CD4-positive, alpha-beta T cell treated with Interferon gamma for 1 hour (primary cell): Measurements from ENCODE around the gene PRKCA.
"Not testable (repeated sequence)": the region's sequence is repeated elsewhere in the genome, so short reads cannot be mapped to it uniquely, and the experiment has no call there.

Experiments used
- DNase-seq: peaks from one replicate; pipeline ENCODE4 v3.0.0-alpha.2; 2020

Gene PRKCA

DNA sequence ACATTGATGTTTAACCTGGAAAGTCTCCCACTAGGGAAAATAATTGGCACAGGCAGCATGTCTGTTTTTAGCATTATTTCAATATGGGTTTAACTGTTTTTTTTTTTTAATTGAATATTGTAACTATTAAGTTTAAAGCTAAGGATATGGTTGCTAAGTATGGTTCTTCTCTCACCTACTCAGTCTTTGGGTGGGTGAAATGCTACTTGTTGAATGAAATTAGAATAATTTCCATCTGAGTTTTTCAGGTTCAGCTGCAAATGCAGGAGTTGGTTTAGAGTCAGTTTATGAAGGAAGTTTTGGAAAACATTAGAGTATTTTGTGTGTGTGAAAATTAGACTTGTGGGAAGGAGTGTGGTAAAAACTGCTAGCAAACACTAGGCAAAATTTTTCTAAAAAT is 93.5 kb downstream of the PRKCA start:
- DNase-seq = no peak

DNA sequence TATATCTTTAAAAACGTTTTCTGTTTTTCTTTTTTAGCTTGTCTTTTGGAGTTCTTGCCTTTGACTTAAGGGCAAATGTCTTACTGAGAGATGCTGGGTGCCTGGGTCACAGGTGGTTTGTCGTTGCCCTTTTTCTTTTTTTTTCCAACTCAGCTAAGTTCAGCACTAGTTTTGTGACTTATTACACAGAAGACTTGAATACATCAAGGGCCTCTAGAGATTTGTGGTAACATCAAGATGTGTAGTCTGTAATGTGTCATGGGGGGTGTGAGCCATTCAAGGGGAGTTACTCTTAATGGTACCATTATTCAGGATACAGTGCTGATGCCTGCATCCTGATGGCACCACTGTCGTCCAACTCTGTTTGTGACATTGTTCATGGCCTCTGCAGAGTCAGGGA is 95.1 kb downstream of the PRKCA start:
- DNase-seq = no peak

DNA sequence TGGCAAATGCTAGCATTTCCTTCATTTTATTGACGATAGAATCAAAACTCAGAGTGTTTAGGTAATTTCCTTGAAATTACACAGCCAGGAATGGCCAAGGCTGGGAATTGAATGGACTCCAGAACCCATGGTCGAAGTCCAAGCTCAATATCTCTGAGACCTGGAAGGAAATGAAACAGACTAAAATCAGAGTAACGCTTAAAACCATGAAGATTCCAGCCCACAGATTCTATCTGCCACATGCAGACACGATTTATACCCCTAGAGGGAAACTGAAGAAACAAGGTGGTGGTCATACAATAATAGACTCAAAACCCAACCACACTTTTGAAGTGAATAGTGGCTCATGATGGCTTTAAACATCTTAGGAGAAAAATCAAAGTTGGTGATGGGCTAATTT is 95.6 kb downstream of the PRKCA start:
- DNase-seq = no peak

DNA sequence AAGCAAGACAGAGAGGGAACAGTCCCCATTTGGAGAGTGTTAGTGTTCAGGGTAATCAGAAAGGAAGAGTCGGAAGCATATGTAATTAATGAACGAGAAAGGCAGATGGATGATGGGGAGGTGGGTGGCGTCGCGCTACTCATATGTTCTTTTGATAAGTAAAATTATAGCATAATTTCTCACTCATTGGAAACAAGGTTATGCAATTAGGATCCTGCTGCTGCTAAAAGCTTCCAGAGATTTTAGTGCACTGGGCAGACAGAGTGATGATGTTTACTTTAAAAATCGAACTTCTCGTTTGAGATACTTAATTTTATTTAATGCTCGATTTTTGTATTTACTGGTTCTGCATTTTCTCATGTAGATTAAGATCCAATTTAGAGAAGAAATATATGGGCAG is 96.2 kb downstream of the PRKCA start:
- DNase-seq = no peak

DNA sequence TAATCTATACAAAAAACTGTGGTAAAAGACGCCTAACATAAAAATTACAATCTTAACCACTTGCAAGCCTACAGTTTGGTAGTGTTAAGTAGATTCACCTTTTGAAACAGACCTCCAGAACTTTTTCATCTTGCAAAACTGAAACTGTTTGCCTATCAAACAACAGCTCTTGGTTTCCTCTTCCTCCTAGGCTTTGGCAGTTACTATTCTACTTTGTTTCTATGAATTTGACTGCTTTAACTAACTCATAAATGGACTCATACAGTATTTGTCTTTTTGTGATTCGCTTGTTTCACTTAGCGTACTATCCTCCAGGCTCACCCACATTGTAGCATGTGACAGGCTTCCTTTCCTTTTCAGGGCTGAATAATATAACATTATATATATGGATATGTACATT is 97.0 kb downstream of the PRKCA start:
- DNase-seq = no peak

DNA sequence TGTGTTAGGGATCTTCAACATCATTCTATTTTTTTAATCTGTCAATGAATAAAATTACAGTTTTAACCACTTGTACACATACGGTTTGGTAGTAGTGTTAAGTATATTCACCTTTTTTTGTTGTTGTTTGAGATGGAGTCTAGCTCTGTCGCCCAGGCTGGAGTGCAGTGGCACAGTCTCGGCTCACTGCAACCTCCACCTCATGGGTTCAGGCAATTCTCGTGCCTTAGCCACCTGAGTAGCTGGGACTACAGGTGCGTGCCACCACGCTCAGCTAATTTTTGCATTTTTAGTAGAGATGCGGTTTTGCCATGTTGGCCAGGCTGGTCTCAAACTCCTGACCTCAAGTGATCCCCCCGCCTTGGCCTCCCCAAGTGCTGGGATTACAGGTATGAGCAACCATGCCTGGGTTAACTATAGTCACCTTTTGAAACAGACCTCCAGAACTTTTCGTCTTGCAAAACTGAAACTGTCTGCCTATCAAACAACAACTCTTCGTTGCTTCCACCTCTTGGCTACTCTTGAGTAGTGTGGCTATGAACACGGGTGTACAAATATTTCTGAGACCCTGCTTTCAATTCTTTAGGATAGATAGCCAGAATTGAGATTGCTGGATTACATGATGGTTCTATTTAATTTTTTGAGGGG is 97.8 kb downstream of the PRKCA start:
- not testable (repeated sequence) for DNase-seq

DNA sequence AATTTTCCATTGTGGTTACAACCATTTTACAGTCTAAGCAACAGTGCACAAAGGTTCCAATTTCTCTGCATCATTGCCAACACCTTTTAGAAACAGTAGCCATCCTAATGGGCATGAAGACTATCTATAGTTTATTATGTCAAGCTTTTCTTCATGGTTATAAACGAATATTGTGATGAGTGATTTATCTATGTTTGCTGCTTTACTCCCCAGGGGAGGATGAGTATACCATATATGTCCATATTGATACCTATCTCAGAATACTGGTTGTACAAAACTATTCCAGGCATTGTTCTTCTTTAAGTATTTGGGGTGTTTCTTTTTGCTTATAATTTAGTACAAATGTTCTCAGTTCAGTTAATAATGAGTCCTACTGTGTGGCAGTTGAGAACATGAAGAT is 98.3 kb downstream of the PRKCA start:
- DNase-seq = no peak

DNA sequence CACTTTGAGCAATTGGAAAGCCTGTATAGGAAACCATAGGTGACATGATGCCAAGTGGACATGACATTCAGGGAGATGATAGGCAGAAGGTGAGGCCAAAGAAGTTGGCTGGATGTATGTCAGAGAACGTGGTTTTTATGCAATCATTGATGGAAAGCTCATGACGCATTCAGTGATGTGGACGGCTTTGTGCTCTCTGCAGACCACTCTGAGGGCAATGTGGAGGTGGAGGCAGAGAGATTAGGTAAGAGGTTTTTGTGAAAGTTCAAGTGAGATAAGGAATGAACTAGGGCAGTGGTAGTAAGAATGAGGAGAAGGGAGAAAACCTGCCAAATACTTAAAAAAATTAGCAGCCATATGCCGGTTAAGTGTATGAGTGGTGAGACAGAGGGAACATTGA is 99.0 kb downstream of the PRKCA start:
- no peak for DNase-seq

DNA sequence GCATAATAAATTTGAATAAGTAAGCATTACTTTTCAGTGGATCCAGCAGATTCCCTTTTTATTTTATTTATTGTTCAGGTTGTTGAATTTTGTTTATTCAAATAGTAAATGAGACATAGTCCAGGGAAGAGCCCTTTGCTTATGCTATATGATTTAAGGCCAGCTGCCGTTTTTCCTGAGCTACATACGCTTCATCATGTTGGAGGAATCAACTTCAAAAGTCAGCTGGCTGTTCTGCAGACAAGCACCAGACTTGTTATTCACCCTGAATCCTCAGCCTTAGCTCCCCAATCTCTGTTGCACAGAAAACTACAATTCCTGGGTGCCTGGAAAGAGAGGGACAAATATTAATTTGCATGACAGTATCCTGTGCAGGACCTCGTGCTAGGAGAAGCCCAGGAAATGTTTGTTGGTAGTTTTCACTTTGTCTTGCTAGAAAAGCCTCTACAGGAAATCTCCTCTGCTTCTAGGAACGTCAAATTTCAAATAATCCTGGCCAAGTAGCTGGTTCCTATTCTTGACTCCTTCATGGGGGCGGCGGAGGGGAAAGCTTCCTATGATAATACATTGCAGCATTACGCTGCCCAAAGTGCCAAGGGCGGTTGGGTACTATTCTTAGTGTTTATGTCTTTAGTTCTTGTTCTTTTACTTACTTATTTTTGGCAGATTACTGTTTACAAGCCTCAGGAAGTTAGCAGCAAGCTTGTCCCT is 101.6 kb downstream of the PRKCA start:
- no peak for DNase-seq

DNA sequence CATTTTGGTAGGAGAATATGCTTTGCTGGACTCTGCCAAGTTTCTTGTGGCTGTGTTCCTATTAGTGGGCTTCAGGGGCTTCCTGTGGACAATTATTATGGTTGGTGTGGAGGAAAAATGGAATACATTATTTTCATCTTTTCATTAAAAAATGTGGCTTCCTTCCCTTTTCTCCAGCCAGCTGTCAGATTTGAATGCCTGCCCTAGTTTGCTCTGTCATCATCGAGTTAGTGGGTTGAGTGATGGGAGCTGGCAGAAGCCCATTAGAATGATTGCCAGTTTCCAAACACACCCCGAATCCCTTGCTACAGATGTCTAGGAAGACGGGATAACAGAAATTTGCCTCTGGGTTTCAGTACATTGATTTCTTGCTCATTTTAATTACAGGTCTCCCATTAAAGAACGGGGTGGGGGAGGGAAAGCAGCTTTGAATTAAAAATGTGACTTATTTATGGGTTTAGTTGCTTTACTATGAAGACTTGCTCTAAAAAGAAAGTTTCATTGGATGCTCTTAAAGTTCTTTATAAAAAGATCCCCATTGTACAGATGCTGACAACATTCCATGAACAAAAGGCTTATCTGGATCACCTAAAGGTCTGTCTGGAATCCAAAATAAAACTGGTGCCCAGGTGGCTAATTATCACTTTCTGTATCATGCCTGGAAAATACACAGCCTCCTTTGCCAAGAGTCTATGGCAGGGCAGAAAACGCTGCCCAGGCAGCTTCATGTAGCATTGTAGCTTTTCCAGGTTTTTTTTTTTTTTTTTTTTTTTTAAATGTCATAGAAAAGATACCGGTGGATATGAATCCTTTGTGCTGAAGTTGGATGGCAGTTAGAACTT is 103.6 kb downstream of the PRKCA start:
- no peak for DNase-seq

DNA sequence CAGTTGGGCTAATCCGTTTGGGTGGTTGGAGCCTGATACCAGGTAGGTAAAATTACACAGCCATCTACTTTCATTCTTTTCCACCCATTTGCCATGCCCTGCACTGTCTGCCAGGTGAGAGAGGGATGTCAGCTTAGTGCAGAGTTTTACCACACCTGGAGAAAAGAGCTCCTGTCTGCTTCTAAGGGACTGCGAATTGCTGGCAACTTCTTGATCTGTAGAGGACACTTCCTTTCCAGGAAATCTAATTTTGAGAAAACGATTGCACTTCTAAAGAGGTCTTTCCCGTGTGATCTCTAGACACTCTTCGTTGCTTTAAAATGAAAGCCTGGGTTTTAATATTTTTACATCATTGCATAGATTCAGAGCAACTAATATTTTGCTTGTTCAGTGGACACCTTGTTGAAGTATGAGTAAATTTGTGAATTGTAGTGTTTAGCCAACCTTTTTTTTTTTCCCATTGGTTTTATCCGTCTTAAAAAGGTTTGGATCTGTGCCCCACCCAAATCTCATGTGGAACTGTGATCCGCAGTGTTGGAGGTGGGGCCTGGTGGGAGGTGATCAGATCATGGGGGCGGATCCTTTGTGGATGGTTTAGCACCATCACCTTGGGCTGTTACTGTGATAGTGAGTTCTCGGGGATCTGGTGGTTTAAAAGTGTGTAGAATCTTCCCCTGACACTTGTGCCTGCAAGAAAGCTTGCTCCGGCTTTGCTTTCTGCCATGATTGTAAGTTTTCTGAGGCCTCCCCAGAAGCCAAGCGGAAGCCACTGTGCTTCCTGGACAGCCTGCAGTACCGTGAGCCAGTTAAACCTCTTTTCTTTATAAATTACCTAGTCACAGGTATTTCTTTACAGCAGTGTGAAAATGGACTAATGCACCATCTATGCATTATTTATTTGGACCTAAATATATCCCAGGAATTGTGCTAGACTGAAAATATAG is 104.6 kb downstream of the PRKCA start:
- DNase-seq = no peak

DNA sequence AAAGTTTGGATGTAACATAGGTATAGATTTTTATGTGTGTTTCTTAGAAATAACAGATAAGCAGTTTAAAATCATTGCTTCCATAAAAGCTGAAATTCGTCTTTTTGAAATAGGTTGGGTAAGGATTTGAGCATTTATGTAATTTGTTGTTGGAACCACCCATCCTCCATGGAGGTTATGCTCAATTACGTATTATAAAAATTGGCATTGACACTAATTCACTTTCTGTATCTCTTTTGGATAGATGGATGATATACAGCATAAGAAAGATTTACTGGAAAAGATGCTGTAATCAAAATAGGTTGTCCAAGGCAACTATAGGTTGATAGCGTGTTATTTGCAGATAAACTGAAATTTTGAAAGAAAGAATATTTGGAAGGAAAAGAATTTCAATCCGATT is 105.5 kb downstream of the PRKCA start:
- DNase-seq = no peak

DNA sequence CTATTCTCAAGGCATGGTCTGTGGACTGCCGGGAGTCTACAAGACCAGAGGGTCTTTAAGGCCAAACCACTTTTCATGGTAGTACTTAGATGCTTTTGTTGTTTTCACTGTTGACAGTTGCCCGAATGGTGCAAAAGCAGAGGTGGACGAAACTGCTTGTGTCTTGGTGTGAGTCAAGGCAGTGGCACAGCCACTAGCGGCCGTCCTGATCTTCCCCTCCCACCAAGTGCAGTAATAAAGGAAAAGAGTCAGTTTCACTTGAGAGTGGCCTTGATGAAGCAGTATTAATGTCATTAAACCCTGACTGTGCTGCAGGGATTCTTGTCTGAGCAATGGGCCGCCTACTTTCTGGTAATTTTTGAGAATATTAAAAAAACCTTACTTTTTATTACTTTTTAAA is 109.1 kb downstream of the PRKCA start:
- DNase-seq = no peak

DNA sequence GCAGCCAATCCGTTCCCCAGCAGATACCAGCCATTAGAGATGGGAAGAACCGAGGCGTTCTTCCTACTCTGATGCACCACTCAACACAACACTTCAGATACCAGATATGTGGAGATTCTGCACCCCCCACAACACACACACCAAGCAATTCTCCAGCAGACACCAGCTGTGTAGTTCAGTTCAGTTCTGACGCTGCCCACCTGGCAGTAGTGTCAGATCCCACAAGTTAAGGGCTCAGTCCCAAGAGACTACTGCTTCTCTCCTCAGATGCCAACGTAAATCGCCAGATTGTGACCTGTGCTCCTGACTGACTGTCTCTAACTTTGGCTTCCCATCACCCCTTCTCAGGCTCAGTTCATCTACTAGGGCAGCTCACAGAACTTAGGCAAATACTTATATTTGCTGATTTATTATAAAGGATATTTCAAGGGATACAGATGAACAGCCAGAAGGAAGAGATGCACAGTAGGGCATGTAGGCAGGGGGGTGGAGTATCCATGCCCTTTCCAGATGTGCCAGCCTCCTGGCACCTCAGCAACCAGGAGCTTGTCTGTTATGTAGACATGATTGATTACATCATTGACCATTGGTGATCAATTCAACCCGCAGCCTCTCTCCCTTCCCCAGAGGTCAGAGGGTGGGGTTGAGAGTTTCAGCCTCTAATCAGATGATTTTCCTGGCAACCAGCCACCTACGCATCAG is 110.6 kb downstream of the PRKCA start:
- DNase-seq = no peak

DNA sequence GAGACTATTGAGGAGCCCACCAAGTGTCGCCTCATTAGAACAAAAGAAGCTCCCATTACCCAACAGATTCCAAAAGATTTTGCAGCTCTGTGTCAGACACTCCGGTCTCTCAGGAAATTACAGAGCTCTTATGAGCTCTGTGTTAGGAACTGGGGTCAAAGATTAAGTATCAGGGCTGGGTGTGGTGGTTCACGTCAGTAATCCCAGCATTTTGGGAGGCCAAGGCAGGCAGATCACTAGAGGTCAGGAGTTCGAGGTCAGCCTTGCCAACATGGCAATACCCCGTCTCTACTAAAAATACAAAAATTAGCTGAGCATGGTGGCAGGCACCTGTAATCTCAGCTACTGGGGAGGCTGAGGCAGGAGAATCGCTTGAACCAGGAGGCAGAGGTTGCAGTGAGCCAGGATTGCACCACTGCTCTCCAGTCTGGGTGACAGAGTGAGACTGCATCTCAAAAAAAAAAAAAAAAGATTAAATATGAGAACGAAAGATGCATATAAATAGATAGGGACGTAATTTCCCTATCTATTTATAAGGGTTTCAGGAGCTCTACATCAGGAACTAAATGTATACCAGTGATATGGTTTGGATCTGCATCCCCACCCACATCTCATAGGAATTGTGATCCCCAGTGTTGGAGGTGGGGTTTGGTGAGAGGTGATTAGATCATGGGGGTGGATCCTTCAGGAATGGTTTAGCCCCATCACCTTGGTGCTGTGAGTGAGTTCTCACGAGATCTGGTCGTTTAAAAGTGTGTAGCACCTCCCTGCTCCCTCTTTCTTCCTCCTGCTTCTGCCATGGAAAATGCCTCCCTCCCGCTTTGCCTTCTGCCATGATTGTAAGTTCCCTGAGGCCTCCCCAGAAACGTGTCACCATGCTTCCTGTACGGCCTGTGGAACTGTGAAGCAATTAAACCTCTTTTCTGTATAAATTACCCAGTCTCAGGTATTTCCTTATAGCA is 111.4 kb downstream of the PRKCA start:
- DNase-seq = no peak

DNA sequence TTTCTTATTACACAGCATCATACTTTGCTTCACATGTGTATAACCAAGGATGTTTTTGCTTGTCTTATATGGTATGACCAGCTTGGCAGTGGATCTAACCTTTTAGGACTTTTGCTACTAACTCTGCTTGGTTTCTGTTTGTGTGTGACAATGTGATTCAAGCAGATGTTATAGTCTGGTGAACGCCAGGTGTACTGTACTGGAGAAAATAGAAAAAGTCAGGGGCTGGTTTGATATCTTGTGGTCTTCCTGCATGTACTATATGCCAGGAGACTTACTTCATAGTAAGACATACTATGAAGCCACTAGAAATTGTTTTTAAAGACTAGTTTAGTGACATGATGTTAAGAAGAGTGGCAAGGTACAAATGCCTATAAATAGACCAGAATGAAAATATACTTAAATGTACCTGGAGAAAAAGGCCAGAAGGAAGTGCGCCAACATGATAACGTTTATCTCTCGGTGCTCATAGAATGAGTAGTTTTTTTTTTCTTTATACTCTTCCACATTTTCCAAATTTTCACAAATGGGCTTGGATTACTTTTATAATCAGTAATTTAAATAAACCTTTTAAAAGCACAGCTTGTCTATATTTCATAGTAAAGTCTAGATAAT is 112.3 kb downstream of the PRKCA start:
- DNase-seq = no peak

DNA sequence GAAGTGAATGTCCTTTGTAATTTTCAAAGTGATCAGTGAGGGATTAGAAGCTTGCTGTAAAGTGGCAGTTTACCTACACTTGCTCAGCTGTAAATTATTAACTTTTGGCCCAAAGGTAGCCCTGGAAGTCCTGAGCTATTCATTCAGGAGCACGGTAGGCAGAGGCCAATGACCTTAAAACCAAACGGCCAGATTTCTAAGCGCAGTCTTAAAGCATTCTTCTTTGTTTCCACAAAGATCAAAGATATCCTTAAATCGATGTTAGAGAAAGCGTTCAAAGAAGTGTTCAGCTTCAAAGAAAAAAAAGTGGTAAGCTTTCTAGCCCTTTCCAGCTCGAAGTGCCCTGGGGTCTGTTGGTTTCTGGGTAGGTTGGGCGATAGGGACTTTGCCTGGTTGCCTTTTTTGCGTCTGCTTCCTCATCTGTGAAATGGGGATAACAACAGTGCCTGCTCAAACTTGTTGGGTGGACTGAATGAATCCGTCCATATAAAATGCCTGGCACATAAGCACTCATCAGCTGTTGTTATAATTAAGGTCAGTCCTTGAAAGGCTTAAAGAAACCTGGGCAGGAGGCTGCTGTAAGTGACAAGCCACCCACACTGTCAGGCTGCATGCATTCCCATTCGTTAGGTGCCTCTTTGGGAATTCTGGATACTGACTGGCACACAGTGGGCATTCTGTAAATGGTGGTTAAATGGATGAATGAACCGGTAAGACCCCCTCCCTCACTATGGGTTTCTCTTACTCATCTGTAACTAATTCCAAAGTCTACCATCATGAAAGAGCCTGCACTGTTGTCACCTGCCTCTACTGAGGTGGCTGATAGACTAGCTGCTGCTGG is 113.2 kb downstream of the PRKCA start:
- DNase-seq = no peak

DNA sequence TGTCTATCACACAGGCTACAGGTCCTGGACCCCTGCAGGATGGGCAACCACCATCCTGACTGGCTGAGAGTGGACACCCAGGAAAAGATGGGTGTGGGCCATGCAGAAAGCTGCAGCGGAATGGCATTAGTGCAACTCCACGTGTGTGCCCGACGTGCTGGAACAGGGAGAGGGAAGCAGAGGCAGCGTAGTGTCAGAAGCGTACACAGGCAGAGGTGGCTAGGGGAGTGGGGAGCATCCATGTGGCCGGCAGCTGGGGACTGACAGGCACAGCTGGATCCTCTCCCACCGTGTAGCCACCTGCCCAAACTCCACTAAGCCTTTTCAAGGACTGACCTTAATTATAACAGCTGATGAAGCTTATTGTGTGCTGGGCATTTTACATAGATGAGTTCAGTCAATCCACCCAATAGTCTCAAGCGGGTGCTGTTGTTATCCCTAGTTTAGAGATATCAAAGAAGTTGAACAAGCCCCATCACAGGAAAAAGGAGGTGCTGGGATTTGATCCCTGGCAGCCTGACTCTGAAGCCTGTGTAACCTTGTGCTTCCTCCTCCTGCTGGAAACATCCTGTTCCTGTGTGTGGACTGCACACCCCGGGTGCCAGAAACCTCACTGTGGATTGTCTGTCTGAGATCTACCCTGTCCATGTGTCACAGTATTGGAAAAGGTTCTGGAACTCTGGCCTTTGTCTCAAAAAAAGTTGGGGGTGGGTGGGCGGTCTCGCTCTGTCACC is 114.0 kb downstream of the PRKCA start:
- DNase-seq = no peak

DNA sequence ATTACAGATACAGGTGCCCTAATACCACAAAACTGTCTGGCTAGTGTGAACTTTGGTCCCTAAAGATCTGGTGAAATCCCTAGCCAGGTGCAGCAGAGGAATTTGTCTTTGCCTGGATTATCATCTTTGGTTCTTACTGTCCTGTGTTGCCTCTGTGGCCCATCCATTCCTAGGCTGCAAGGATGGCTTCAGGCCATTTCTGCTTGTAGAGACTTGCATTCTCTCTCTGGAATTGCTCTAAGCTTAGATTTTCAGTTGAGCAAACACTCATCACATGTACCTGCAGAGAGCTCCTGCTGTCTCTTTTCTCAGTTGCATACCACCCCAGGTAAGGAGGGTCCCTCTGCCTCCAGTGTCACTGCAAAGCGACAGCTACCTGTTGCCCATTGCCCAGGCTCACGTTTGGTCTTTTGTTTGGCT is 114.9 kb downstream of the PRKCA start:
- DNase-seq = no peak
